HCT116 (cell line): ENCODE data around the gene MCCD1. TPM values are rescaled to one million over a fixed set of nuclear protein-coding genes. Genes with fewer than 3 reads are reported as not detected.

Source experiments
- EGR1 ChIP-seq: IDR thresholded peaks from 2 replicates; pipeline ENCODE4 v1.6.1; 2012; ENCODE audit warnings: low read depth
- ELF1 ChIP-seq: IDR thresholded peaks from 2 replicates; pipeline ENCODE4 v1.6.1; 2012; ENCODE audit warnings: low read depth, borderline replicate concordance
- EZH2 ChIP-seq: fragments of 200-600 bp; sonication (generic); IDR thresholded peaks from 2 replicates; pipeline ENCODE4 v1.6.1; 2017; ENCODE audit warnings: antibody characterized with exemption, mixed run types
- FOSL1 ChIP-seq: IDR thresholded peaks from 2 replicates; pipeline ENCODE4 v1.6.1; 2012; ENCODE audit warnings: low read depth
- JUND ChIP-seq: IDR thresholded peaks from 2 replicates; pipeline ENCODE4 v1.6.1; 2012
- POLR2AphosphoS5 ChIP-seq: IDR thresholded peaks from 2 replicates; pipeline ENCODE4 v1.6.1; 2011; ENCODE audit warnings: mild to moderate bottlenecking, low read depth, low read length, moderate library complexity
- RAD21 ChIP-seq: IDR thresholded peaks from 2 replicates; pipeline ENCODE4 v1.6.1; 2012; ENCODE audit warnings: low read depth, mild to moderate bottlenecking
- SIN3A ChIP-seq: IDR thresholded peaks from 2 replicates; pipeline ENCODE4 v1.6.1; 2012; ENCODE audit warnings: low read depth
- SP1 ChIP-seq: IDR thresholded peaks from 2 replicates; pipeline ENCODE4 v1.6.1; 2012; ENCODE audit warnings: low read depth
- YY1 ChIP-seq: IDR thresholded peaks from 2 replicates; pipeline ENCODE4 v1.6.1; 2011; ENCODE audit warnings: low read length, low read depth, moderate library complexity, mild to moderate bottlenecking; ENCODE audit not compliant: insufficient replicate concordance; ENCODE audit errors: extremely low read depth
- ZFX ChIP-seq: fragments of 450-650 bp; IDR thresholded peaks from 2 replicates; pipeline ENCODE4 v1.6.1; 2017
- ZNF274 ChIP-seq: fragments of 200-500 bp; sonication (Bioruptor generic); IDR thresholded peaks from 2 replicates; pipeline ENCODE4 v1.6.1; 2014; ENCODE audit warnings: mild to moderate bottlenecking, low read depth, low read length, inconsistent platforms
- total RNA-seq: library from RNA; stranded (reverse); gene quantifications from one replicate; pipeline ENCODE4 v1.2.1, GENCODE V29; 2021; ENCODE audit not compliant: unreplicated experiment
- TF ChIP-seq, protein P1 (sequence below), 3 experiments: fragments of 200-600 bp in 1 of 3; sonication (generic) in 1 of 3; IDR thresholded peaks in 2 of 3; conservative IDR thresholded peaks in 1 of 3; 2 replicates each; pipeline ENCODE4 v1.5.1; 2012 to 2017; ENCODE audit warnings: low read depth in 2 of 3, low read length in 2 of 3, antibody characterized with exemption in 1 of 3, borderline replicate concordance in 1 of 3, control low read depth in 1 of 3, mild to moderate bottlenecking in 1 of 3, mixed read lengths in 1 of 3, mixed run types in 1 of 3, moderate library complexity in 1 of 3; ENCODE audit not compliant: insufficient read depth in 1 of 3
- TF ChIP-seq, protein P2 (sequence below): IDR thresholded peaks from 2 replicates; pipeline ENCODE4 v1.6.1; 2012
- TF ChIP-seq, protein P3 (sequence below): IDR thresholded peaks from 2 replicates; pipeline ENCODE4 v1.6.1; 2012

Gene MCCD1
- total RNA-seq, 1 experiment from 2014 or later: not detected

DNA sequence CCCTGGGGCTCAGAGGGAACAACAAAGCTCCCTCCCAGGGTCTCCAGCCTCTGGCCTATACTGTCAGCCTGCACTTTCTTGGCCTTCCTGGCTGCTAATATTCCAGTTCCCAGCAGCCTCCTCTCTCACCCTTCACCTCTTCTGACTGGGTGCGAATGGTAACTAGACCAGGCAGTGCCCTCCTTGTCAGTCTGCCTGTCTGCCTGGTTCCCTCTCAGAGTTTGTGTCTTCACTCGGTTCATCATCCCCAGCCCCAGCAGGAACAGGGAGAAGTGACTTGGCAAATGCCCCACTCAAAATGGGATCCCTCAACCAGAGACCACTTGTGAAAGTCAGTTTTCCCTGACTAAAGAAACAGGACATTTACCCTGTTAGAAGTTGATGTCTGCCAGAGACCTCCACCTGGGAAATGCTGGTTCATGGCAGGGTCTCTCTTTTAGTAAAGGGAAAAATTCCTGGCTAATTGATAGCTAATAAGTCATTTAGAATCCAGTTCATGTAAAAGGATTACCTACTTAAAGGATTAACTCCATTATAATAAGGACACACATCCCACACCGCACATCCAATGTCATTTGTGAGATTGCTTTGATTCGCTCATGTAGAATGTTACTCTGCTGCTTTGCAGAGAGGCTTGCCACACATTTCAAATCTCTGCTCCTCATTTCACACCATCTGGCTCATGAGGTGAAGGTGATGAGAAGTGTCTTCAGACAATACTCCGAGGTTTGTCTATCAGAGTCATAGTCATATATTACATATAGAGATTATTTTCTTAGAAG lies 49.4 kb upstream of the MCCD1 start (continued):
- TF ChIP-seq, protein P1, sequence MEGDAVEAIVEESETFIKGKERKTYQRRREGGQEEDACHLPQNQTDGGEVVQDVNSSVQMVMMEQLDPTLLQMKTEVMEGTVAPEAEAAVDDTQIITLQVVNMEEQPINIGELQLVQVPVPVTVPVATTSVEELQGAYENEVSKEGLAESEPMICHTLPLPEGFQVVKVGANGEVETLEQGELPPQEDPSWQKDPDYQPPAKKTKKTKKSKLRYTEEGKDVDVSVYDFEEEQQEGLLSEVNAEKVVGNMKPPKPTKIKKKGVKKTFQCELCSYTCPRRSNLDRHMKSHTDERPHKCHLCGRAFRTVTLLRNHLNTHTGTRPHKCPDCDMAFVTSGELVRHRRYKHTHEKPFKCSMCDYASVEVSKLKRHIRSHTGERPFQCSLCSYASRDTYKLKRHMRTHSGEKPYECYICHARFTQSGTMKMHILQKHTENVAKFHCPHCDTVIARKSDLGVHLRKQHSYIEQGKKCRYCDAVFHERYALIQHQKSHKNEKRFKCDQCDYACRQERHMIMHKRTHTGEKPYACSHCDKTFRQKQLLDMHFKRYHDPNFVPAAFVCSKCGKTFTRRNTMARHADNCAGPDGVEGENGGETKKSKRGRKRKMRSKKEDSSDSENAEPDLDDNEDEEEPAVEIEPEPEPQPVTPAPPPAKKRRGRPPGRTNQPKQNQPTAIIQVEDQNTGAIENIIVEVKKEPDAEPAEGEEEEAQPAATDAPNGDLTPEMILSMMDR (IDR thresholded peaks at IDR 0.05 in 2 of 3, conservative IDR thresholded peaks at IDR 0.05 in 1 of 3; ENCODE audit: borderline replicate concordance in 1 of 3, insufficient read depth in 1 of 3, low read depth in 2 of 3, low read length in 2 of 3): no peak
- TF ChIP-seq SP1: no peak
- TF ChIP-seq, protein P2, sequence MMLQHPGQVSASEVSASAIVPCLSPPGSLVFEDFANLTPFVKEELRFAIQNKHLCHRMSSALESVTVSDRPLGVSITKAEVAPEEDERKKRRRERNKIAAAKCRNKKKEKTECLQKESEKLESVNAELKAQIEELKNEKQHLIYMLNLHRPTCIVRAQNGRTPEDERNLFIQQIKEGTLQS: no peak
- TF ChIP-seq ELF1: no peak
- TF ChIP-seq YY1: no peak
- TF ChIP-seq, protein P3, sequence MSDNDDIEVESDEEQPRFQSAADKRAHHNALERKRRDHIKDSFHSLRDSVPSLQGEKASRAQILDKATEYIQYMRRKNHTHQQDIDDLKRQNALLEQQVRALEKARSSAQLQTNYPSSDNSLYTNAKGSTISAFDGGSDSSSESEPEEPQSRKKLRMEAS: no peak
- no peak for TF ChIP-seq SIN3A
- TF ChIP-seq ZFX: no peak
- no peak for TF ChIP-seq FOSL1
- TF ChIP-seq RAD21: no peak
- TF ChIP-seq POLR2AphosphoS5: no peak
- no peak for TF ChIP-seq EZH2
- TF ChIP-seq EGR1: no peak
- TF ChIP-seq JUND: no peak
- TF ChIP-seq ZNF274: no peak
